Pancreas (tissue), 10 donors: Measurements from ENCODE around the gene TFEB. TPM values are rescaled to one million over a fixed set of nuclear protein-coding genes. Genes with fewer than 3 reads are reported as not detected.

Experiments used
- ATAC-seq, 4 donors: fragments of 200-7000 bp; cut with Tn5 transposase; one replicate each; pipeline versions ENCODE4 v1.8.0 to v1.9.1; 2020; ENCODE audit warnings: mild to moderate bottlenecking in 4 of 4, moderate library complexity in 4 of 4
- DNase-seq, 6 donors: peaks; one replicate each; pipeline ENCODE4 v3.0.0-alpha.2; 2020
- FAIRE-seq: peaks from 2 replicates; lab custom pipeline; 2012; peaks lifted over from hg19 to GRCh38; lab: Jason Lieb, UNC
- H3K27ac ChIP-seq, 4 donors: fragments of 200-600 bp; sonication (generic); 1 replicate in 3 of 4; 2 replicates in 1 of 4; pipeline versions ENCODE4 v1.5.0 to v1.8.0; 2020
- H3K27me3 ChIP-seq, 4 donors: fragments of 200-600 bp; one replicate each; pipeline ENCODE4 v1.8.0; 2021
- H3K36me3 ChIP-seq, 3 donors: fragments of 200-600 bp; sonication (generic) in 1 of 3; one replicate each; pipeline versions ENCODE4 v1.5.0 to v1.8.0; 2020 to 2021
- H3K4me1 ChIP-seq, 3 donors: fragments of 200-600 bp; one replicate each; pipeline ENCODE4 v1.8.0; 2021
- H3K4me3 ChIP-seq, 4 donors: fragments of 200-600 bp; sonication (generic) in 2 of 4; one replicate each; pipeline versions ENCODE4 v1.5.0 to v1.8.0; 2020 to 2021
- H3K9me3 ChIP-seq, 4 donors: fragments of 200-600 bp; one replicate each; pipeline ENCODE4 v1.8.0; 2021
- CTCF ChIP-seq, 4 donors: fragments of 200-600 bp; sonication (generic) in 3 of 4; IDR thresholded peaks; one replicate each; pipeline versions ENCODE4 v1.5.0 to v1.8.0; 2021; ENCODE audit warnings: antibody characterized with exemption in 4 of 4
- WGBS, 2 donors: extraction: QIAGEN DNeasy Blood & Tissue Kit; methylation state at CpG; one replicate each; pipeline ENCODE4 v1.1.7; 2013; 5-methylcytosine and 5-hydroxymethylcytosine counted together
- intact Hi-C, 3 donors: fragments of 100-400 bp; cut with DNase I; formaldehyde crosslinking; loops; one replicate each; pipeline versions ENCODE4 v1.11.1 to v1.14.2; 2022
- polyA plus RNA-seq, 2 donors: library from polyadenylated mRNA; stranded (reverse); fragments of 200-250 nt; gene quantifications; one replicate each; pipeline ENCODE4 v1.2.3, GENCODE V29; 2013
- total RNA-seq, 6 donors: library from RNA; stranded (reverse); fragmentation: NEBNext Ultra II Directional in 4 of 6; extraction: Animal tissue kit (Norgen Biotek cat#: 25700) in 4 of 6; gene quantifications; one replicate each; pipeline versions ENCODE4 v1.2.1 to v1.2.4, GENCODE V29; 2021 to 2023
- donor health status: healthy with polysubstance abuse.
- donor health status: DM: no; HTN: no; CAD: no; lungs with moderate emphysema.
- donor health status: DM: no; HTN: no; CAD: no.
- donor health status: control.
- donor health status: control.
- donor health status: Bipolar disorder and iron deficiency.
- donor health status: DM: yes; HTN: yes; CAD: no.
- donor health status: DM: no; HTN: no; CAD: no.
- donor health status: DM: no; HTN: no; CAD: no.
- donor health status: DM: yes; HTN: yes; CAD: no.

Gene TFEB
- total and polyA plus RNA-seq, 8 donors: 6.5 to 49.4 (median 11.6) TPM

DNA sequence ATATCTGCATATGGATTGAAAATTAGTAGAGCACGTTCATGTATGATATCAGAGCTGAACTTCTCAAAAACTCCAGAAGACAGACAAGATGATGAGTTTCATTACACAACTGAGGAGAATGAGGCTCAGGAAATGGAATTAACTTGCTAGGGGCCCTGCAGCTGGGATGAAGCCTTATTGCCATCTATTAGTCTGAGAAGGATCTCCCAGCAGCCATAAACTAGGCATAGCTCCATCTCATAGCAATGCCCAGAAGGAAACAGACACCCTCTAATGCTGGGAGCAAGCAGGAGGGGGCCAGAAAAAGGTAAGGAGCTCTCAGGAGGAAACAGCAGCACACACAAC is 18.0 kb downstream of the TFEB start:
- Histone ChIP-seq H3K4me3 (no peak overlapping the region), H3K9me3 (no peaks in the 10 kb centered on the region), H3K4me1 (peaks cover 8 to 13% (median 9%) of the 10 kb centered on the region in 3 donors), H3K27ac (no peak overlapping the region), H3K27me3 (no peaks in the 10 kb centered on the region), H3K36me3 (no peaks in the 10 kb centered on the region)
- DNase-seq (no peak), ATAC-seq (no peak), FAIRE-seq (no peak)
- intact Hi-C loops: no loop called here
- WGBS, 2 donors: 80 to 91% methylated on average over 1 of the region's 1 CpG
- TF ChIP-seq CTCF (IDR thresholded peaks at IDR 0.05): no peak

GRCh38 chr6:41716516-41717391 is 18.7 kb downstream of the TFEB start:
- Histone ChIP-seq H3K4me3 (no peak overlapping the region), H3K27ac (no peak overlapping the region), H3K9me3 (no peaks in the 10 kb centered on the region), H3K4me1 (peaks cover 14 to 19% (median 15%) of the 10 kb centered on the region in 3 donors), H3K36me3 (no peaks in the 10 kb centered on the region), H3K27me3 (no peaks in the 10 kb centered on the region)
- DNase-seq (peak in 1 of 6 donors; percentile 30), FAIRE-seq (no peak), ATAC-seq (no peak)
- intact Hi-C loops: no loop called here
- TF ChIP-seq CTCF (IDR thresholded peaks at IDR 0.05): no peak
- 79 to 84% methylated on average over 11 of the region's 11 CpGs for WGBS, 2 donors

DNA sequence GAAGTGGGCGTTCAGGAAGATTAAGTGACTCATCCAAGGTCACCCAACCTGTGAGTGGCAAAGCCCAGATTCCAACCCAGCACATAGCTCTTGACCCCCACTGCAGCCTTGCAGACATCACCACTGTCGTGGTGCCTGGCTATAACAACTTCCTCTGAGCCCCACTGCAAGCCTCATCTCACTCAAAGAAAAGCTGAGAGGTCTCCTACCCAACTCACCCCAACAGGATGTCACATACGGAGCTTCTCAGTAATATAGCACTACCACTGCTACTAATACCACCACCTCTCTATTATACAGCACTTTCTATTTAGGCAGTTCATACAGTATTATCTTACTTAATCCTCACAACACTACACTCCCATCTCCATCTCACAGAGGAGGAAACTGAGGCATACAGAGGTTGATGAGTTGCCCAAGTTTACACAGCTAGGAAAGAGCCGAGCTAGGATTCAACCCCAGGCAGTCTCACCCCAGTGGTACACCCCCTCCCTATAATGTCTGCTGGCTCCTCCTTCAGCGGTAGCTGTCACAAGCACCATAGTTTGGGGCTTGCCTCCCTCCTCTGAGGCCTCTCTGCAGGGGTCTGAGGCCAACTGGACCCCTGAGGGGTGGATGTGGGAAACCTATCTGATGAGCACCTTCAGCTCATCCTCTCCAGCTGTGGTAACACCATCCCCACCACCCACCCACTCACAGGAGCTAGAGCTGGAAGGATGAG is 19.5 kb downstream of the TFEB start:
- no peaks in the 10 kb centered on the region for H3K27me3 ChIP-seq
- peaks cover 15 to 26% (median 21%) of the 10 kb centered on the region in 3 donors for H3K4me1 ChIP-seq
- H3K4me3 ChIP-seq: no peak overlapping the region
- intact Hi-C loops: no loop called here
- ATAC-seq (no peak), DNase-seq (no peak), FAIRE-seq (no peak)
- TF ChIP-seq CTCF (IDR thresholded peaks at IDR 0.05): no peak
- H3K9me3 ChIP-seq: no peaks in the 10 kb centered on the region
- no peaks in the 10 kb centered on the region for H3K36me3 ChIP-seq
- WGBS, 2 donors: 76 to 81% methylated on average over 5 of the region's 5 CpGs
- H3K27ac ChIP-seq: no peak overlapping the region

GRCh38 chr6:41714556-41715273 is 20.7 kb downstream of the TFEB start:
- no peaks in the 10 kb centered on the region for H3K27me3 ChIP-seq
- ATAC-seq: no peak
- TF ChIP-seq CTCF (IDR thresholded peaks at IDR 0.05): no peak
- no peaks in the 10 kb centered on the region for H3K36me3 ChIP-seq
- intact Hi-C loops: no loop called here
- DNase-seq: peak in 1 of 6 donors; percentile 45
- H3K4me1 ChIP-seq: peaks cover 15 to 26% (median 21%) of the 10 kb centered on the region in 3 donors
- no peak overlapping the region for H3K4me3 ChIP-seq
- WGBS, 2 donors: 88 to 89% methylated on average over 14 of the region's 14 CpGs
- no peak for FAIRE-seq
- no peak overlapping the region for H3K27ac ChIP-seq
- H3K9me3 ChIP-seq: no peaks in the 10 kb centered on the region
